Measurements from ENCODE around the gene LHX5. TPM values are rescaled to one million over a fixed set of nuclear protein-coding genes. Genes with fewer than 3 reads are reported as not detected.

The LHX5 gene
- total RNA-seq, 3 donors from 2014 or later (not counting 1 experiment from before 2014, with no cell fraction given), result not detected

GRCh38 chr12:113504917-113505316 lies 33.2 kb upstream of the LHX5 start:
- no peak overlapping the region for H3K4me3 Mint-ChIP-seq
- Histone ChIP-seq H3K9me3 (ENCODE audit: control insufficient read depth, insufficient read depth, low read length) (no peaks in the 10 kb centered on the region), H3K27ac (ENCODE audit: low read length) (no peak overlapping the region), H3K27me3 (ENCODE audit: control insufficient read depth, insufficient read depth, low read length) (peaks cover 4% of the 10 kb centered on the region), H3K4me1 (ENCODE audit: control insufficient read depth, insufficient read depth, low read length) (no peaks in the 10 kb centered on the region), H3K4me3 (ENCODE audit: low read length) (no peak overlapping the region), H3K36me3 (ENCODE audit: control insufficient read depth, insufficient read depth, low read length) (no peaks in the 10 kb centered on the region)
- H3K9me3 Mint-ChIP-seq, result no peaks in the 10 kb centered on the region
- peaks cover 0 to 4% of the 10 kb centered on the region in 2 donors for H3K4me1 Mint-ChIP-seq
- no peak overlapping the region for H3K27ac Mint-ChIP-seq
- peaks cover 33 to 40% of the 10 kb centered on the region in 2 donors for H3K27me3 Mint-ChIP-seq (ENCODE audit: low read depth in 2 of 2)
- intact Hi-C loops (cut with micrococcal nuclease), result no loop called here
- no peaks in the 10 kb centered on the region for H3K36me3 Mint-ChIP-seq
- 79% methylated on average over 8 of the region's 8 CpGs for WGBS (ENCODE audit: insufficient coverage)
- DNase-seq (no peak), ATAC-seq (no peak)
- TF ChIP-seq CTCF (IDR thresholded peaks at IDR 0.05), result no peak

- no peak overlapping the region for H3K27ac ChIP-seq (ENCODE audit: low read length)
- Mint-ChIP-seq H3K36me3 (no peaks in the 10 kb centered on the region), H3K4me3 (no peak overlapping the region), H3K4me1 (peaks cover 0 to 4% of the 10 kb centered on the region in 2 donors), H3K27me3 (ENCODE audit: low read depth in 2 of 2) (peaks cover 21 to 26% of the 10 kb centered on the region in 2 donors), H3K27ac (no peak overlapping the region), H3K9me3 (no peaks in the 10 kb centered on the region)
- H3K4me3 ChIP-seq (ENCODE audit: low read length), result no peak overlapping the region
- no peaks in the 10 kb centered on the region for H3K4me1 ChIP-seq (ENCODE audit: control insufficient read depth, insufficient read depth, low read length)
- no peak for TF ChIP-seq CTCF (IDR thresholded peaks at IDR 0.05)
- peaks cover 4% of the 10 kb centered on the region for H3K27me3 ChIP-seq (ENCODE audit: control insufficient read depth, insufficient read depth, low read length)
- H3K9me3 ChIP-seq (ENCODE audit: control insufficient read depth, insufficient read depth, low read length), result no peaks in the 10 kb centered on the region
- WGBS (ENCODE audit: insufficient coverage), result 23% methylated on average over 8 of the region's 9 CpGs
- DNase-seq (no peak), ATAC-seq (no peak)
- no peaks in the 10 kb centered on the region for H3K36me3 ChIP-seq (ENCODE audit: control insufficient read depth, insufficient read depth, low read length)
- intact Hi-C loops (cut with micrococcal nuclease), result no loop called here
Measured at GRCh38 chr12:113500782-113501311, 29.2 kb upstream of the LHX5 start.

- Histone ChIP-seq H3K27ac (ENCODE audit: low read length) (no peak overlapping the region), H3K4me1 (ENCODE audit: control insufficient read depth, insufficient read depth, low read length) (no peaks in the 10 kb centered on the region), H3K9me3 (ENCODE audit: control insufficient read depth, insufficient read depth, low read length) (no peaks in the 10 kb centered on the region), H3K27me3 (ENCODE audit: control insufficient read depth, insufficient read depth, low read length) (peaks cover 4% of the 10 kb centered on the region), H3K4me3 (ENCODE audit: low read length) (no peak overlapping the region), H3K36me3 (ENCODE audit: control insufficient read depth, insufficient read depth, low read length) (no peaks in the 10 kb centered on the region)
- H3K27ac Mint-ChIP-seq, result no peak overlapping the region
- H3K4me1 Mint-ChIP-seq, result peaks cover 0 to 4% of the 10 kb centered on the region in 2 donors
- DNase-seq, result no peak
- no peaks in the 10 kb centered on the region for H3K9me3 Mint-ChIP-seq
- no peak for TF ChIP-seq CTCF (IDR thresholded peaks at IDR 0.05)
- intact Hi-C loops (cut with micrococcal nuclease), result no loop called here
- ATAC-seq, result no peak
- H3K36me3 Mint-ChIP-seq, result no peaks in the 10 kb centered on the region
- H3K27me3 Mint-ChIP-seq (ENCODE audit: low read depth in 2 of 2), result peaks cover 21 to 22% of the 10 kb centered on the region in 2 donors
- WGBS (ENCODE audit: insufficient coverage), result 40% methylated on average over 8 of the region's 8 CpGs
- no peak overlapping the region for H3K4me3 Mint-ChIP-seq
Measured at GRCh38 chr12:113500306-113500675, 28.6 kb upstream of the LHX5 start.

GRCh38 chr12:113498490-113498889 lies 26.8 kb upstream of the LHX5 start:
- ATAC-seq (no peak), DNase-seq (no peak)
- Histone ChIP-seq H3K27ac (ENCODE audit: low read length) (no peak overlapping the region), H3K9me3 (ENCODE audit: control insufficient read depth, insufficient read depth, low read length) (no peaks in the 10 kb centered on the region), H3K4me1 (ENCODE audit: control insufficient read depth, insufficient read depth, low read length) (no peaks in the 10 kb centered on the region), H3K27me3 (ENCODE audit: control insufficient read depth, insufficient read depth, low read length) (peaks cover 5% of the 10 kb centered on the region), H3K36me3 (ENCODE audit: control insufficient read depth, insufficient read depth, low read length) (no peaks in the 10 kb centered on the region), H3K4me3 (ENCODE audit: low read length) (no peak overlapping the region)
- Mint-ChIP-seq H3K27me3 (ENCODE audit: low read depth in 2 of 2) (peaks cover 21 to 22% of the 10 kb centered on the region in 2 donors), H3K4me3 (no peak overlapping the region), H3K27ac (no peak overlapping the region), H3K4me1 (peaks cover 0 to 4% of the 10 kb centered on the region in 2 donors), H3K36me3 (no peaks in the 10 kb centered on the region), H3K9me3 (no peaks in the 10 kb centered on the region)
- 68% methylated on average over 4 of the region's 4 CpGs for WGBS (ENCODE audit: insufficient coverage)
- intact Hi-C loops (cut with micrococcal nuclease), result no loop called here
- no peak for TF ChIP-seq CTCF (IDR thresholded peaks at IDR 0.05)

All from natural killer cell (primary cell).